ENCODE measurements around the gene PSMB7. TPM values are rescaled to one million over a fixed set of nuclear protein-coding genes. Genes with fewer than 3 reads are reported as not detected.

PSMB7 gene
- polyA plus RNA-seq, 1 of the 3 experiments (the other 2 are of a cell fraction), result 357 TPM

GRCh38 chr9:124389146-124389939 is 25.9 kb downstream of the PSMB7 start:
- H3K27me3 ChIP-seq (ENCODE audit: insufficient read depth), result no peaks in the 10 kb centered on the region
- no peak overlapping the region for H3K9ac ChIP-seq
- no peak overlapping the region for H3K4me3 ChIP-seq (ENCODE audit: low read depth in 2 of 2, low read length in 1 of 2)
- no peak overlapping the region for H3K27ac ChIP-seq (ENCODE audit: low read depth in 2 of 2, low read length in 1 of 2)
- peaks cover 42 to 49% of the 10 kb centered on the region in 2 experiments for H3K4me1 ChIP-seq (ENCODE audit: control insufficient read depth in 1 of 2, insufficient read depth in 2 of 2, low read depth in 1 of 2, low read length in 1 of 2)
- no peaks in the 10 kb centered on the region for H3K9me2 ChIP-seq
- peaks cover 34% of the 10 kb centered on the region for H3F3A ChIP-seq (replicated peaks; ENCODE audit: insufficient read depth)
- H3K36me3 ChIP-seq (replicated peaks in 1 of 2; ENCODE audit: control insufficient read depth in 1 of 2, insufficient read depth in 2 of 2, low read length in 1 of 2), result peaks cover 2 to 4% of the 10 kb centered on the region in 2 experiments
- DNase-seq, result no peak
- WGBS (ENCODE audit: low lambda C conversion rate), result 90% methylated on average over 7 of the region's 7 CpGs
- ChIA-PET POLR2A (interaction anchor here (1.3 kb wide), 1 partner anchor 14 kb away, joined by 6 read pairs; no protein-coding TSS in a partner anchor), CTCF (interaction anchor here (0.6 to 10.0 kb wide), 12 partner anchors 9 to 688 kb away, joined by 3 to 87 read pairs (median 9); partner anchors contain the start of gene PSMB7)
- H3K4me2 ChIP-seq, result no peak overlapping the region
- peaks cover 88% of the 10 kb centered on the region for H3K79me2 ChIP-seq (ENCODE audit: insufficient read depth)
- TF ChIP-seq TAF1 (IDR thresholded peaks at IDR 0.05; ENCODE audit: borderline replicate concordance, low read depth, low read length), result no peak
- TF ChIP-seq YY1 (IDR thresholded peaks at IDR 0.05; ENCODE audit: low read depth), result no peak
- no peak for TF ChIP-seq REST (IDR thresholded peaks at IDR 0.05; ENCODE audit: low read depth, low read length)
- no peak for TF ChIP-seq GATA2 (CRISPR knock-in tag; IDR thresholded peaks at IDR 0.05)
- TF ChIP-seq TCF12 (IDR thresholded peaks at IDR 0.05), result no peak
- no peak for TF ChIP-seq NFIC (IDR thresholded peaks at IDR 0.05; ENCODE audit: borderline replicate concordance)
- no peak for TF ChIP-seq USF1 (IDR thresholded peaks at IDR 0.05; ENCODE audit: borderline replicate concordance, low read depth)
- no peak overlapping the region for H2AFZ ChIP-seq (ENCODE audit: low read depth)
- H3K9me3 ChIP-seq, result no peaks in the 10 kb centered on the region
- H4K20me1 ChIP-seq (ENCODE audit: insufficient read depth), result peaks cover 89% of the 10 kb centered on the region

GRCh38 chr9:124388275-124389048 is 26.8 kb downstream of the PSMB7 start:
- WGBS (ENCODE audit: low lambda C conversion rate), result 97% methylated on average over 12 of the region's 12 CpGs
- Histone ChIP-seq H3K4me2 (no peak overlapping the region), H2AFZ (ENCODE audit: low read depth) (no peak overlapping the region), H3K79me2 (ENCODE audit: insufficient read depth) (peaks cover 91% of the 10 kb centered on the region), H3K4me3 (ENCODE audit: low read depth in 2 of 2, low read length in 1 of 2) (no peak overlapping the region), H3F3A (replicated peaks; ENCODE audit: insufficient read depth) (peaks cover 25% of the 10 kb centered on the region), H3K27me3 (ENCODE audit: insufficient read depth) (no peaks in the 10 kb centered on the region), H3K4me1 (ENCODE audit: control insufficient read depth in 1 of 2, insufficient read depth in 2 of 2, low read depth in 1 of 2, low read length in 1 of 2) (peaks cover 33 to 43% of the 10 kb centered on the region in 2 experiments), H3K9ac (no peak overlapping the region), H3K9me2 (no peaks in the 10 kb centered on the region), H3K27ac (ENCODE audit: low read depth in 2 of 2, low read length in 1 of 2) (no peak overlapping the region), H4K20me1 (ENCODE audit: insufficient read depth) (peaks cover 83% of the 10 kb centered on the region), H3K36me3 (replicated peaks in 1 of 2; ENCODE audit: control insufficient read depth in 1 of 2, insufficient read depth in 2 of 2, low read length in 1 of 2) (peaks cover 7 to 11% of the 10 kb centered on the region in 2 experiments), H3K9me3 (no peaks in the 10 kb centered on the region)
- ChIA-PET POLR2A (interaction anchor here (1.3 kb wide), 1 partner anchor 13 kb away, joined by 6 read pairs; no protein-coding TSS in a partner anchor), CTCF (interaction anchor here (0.7 to 10.0 kb wide), 15 partner anchors 10 to 687 kb away, joined by 3 to 87 read pairs (median 5); no protein-coding TSS in a partner anchor)
- DNase-seq, result no peak
- TF ChIP-seq GATA2 (CRISPR knock-in tag; IDR thresholded peaks at IDR 0.05), result no peak
- no peak for TF ChIP-seq SMC3 (IDR thresholded peaks at IDR 0.05; ENCODE audit: low read depth, low read length)
- TF ChIP-seq JUND (IDR thresholded peaks at IDR 0.05), result no peak
- no peak for TF ChIP-seq SIN3A (IDR thresholded peaks at IDR 0.05; ENCODE audit: borderline replicate concordance, low read depth, low read length)
- no peak for TF ChIP-seq RFX5 (IDR thresholded peaks at IDR 0.05; ENCODE audit: low read length)
